ENCODE results near the gene CHST13. TPM values are rescaled to one million over a fixed set of nuclear protein-coding genes. Genes with fewer than 3 reads are reported as not detected.

CHST13 gene
- polyA plus RNA-seq, 1 donor = 3.5 TPM

DNA sequence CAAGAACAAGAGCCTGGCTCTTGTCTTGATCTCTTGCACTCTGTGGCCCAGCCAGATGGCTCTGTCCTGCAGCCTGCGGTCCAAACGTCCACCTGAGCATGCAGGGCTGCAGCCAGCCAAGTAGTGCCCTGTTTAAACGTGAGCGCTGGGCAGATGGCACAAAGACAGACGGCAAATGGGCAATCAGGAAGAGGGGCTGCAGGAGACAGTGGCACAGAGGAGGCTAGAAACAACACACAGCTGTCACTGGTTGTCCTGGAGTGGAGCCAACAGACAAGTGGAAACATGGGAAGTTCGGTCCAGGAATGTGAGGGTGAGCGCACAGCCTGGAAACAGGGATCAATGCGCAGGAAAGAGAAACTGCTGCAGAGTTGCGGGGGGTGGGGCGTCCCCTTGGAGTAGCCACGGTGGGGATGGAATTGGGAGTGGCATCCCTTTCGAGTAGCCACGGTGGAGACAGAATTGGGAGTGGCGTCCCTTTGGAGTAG is 37.6 kb upstream of the CHST13 start:
- DNase-seq = no peak

GRCh38 chr3:126487151-126487771 is 36.7 kb upstream of the CHST13 start:
- DNase-seq = no peak

GRCh38 chr3:126488185-126488584 is 35.8 kb upstream of the CHST13 start:
- DNase-seq = no peak

- DNase-seq = no peak
These were observed 34.9 kb upstream of the CHST13 start for GRCh38 chr3:126488886-126489569.

DNA sequence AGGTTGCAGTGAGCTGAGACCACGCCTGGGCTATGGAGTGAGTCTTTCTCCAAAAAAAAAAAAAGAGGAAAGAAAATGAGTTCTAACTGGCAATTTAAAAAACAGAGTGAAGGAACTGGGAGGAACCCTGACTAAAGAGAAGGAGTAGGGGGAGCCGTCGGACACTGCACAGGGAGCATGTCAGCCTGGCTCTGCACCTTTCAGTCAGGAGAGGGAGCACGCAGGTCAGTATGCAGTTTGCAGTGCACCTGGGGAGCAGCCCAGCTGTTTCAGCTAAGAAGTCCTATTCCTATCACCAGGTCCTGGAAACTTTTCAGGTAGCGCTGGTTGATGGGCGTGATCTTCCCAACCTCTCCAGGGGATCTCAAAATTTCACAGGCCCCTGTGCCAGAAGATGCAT is 33.3 kb upstream of the CHST13 start:
- no peak for DNase-seq

- DNase-seq = no peak
These were observed 32.5 kb upstream of the CHST13 start for GRCh38 chr3:126491221-126492013.

- no peak for DNase-seq
These were observed 30.9 kb upstream of the CHST13 start for GRCh38 chr3:126493051-126493450.

- no peak for DNase-seq
These were observed 30.2 kb upstream of the CHST13 start for GRCh38 chr3:126493739-126494138.

GRCh38 chr3:126494204-126494969 is 29.6 kb upstream of the CHST13 start:
- DNase-seq = no peak

DNA sequence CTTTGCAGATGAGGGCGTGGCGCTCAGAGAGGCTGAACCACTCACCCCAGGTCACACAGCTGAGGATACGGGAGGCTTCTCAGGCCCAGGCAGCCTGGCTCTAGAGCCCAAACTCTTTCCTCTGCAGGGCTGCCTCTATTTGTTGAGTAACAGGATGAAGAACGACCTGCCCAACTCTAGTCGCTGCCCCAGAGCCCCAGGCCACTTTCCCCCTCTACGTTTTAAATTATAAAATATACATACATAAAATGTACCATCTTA is 29.1 kb upstream of the CHST13 start:
- DNase-seq = no peak

- DNase-seq = no peak
These were observed 28.2 kb upstream of the CHST13 start for GRCh38 chr3:126495786-126496185.

DNA sequence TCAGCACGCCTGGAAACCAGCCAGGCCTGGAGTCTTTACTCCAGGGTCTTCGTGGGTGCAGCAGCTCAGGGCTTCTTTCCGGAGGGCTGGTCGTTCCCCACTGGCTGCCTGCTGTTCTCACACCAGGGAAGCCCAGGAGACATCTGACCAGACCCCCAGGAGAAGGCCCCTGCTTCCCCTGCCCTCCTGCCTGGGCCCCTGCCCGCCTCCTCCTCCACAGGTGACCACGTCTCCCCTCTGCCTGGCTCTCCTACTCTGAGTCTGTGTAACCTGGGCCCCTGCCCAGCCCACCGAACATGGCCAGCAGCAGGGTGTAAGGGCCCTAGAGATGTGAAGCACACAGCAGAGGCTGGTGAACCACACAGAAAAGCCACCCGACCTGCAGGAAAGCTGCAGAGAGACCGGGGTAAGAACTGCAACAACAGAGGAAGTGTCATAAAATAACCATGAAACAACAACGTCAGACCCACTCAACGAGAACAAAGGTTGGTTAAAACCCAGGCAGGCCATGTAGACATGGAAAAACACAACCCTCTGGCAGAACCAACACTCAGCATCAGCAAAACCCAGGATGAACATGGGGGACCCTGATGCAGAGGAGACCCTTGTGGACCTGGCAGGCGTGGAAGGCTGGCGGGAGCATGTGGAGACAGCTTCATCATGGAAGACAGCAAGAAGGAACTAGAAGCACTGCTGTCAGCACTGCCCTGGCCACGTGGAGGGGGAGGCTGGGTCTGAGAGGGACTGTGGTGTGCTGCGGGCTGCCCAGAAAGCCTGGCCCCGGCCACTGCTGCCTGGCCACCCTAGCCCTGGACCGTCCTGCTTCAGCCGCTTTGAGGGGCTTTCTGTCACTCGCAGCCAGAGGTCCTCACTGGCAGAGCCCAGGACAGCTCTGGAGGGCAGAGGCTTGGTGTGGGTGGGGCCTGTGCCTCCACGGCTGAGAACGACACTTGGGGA is 26.8 kb upstream of the CHST13 start:
- no peak for DNase-seq

- no peak for DNase-seq
These were observed 26.0 kb upstream of the CHST13 start for GRCh38 chr3:126497956-126498355.

DNA sequence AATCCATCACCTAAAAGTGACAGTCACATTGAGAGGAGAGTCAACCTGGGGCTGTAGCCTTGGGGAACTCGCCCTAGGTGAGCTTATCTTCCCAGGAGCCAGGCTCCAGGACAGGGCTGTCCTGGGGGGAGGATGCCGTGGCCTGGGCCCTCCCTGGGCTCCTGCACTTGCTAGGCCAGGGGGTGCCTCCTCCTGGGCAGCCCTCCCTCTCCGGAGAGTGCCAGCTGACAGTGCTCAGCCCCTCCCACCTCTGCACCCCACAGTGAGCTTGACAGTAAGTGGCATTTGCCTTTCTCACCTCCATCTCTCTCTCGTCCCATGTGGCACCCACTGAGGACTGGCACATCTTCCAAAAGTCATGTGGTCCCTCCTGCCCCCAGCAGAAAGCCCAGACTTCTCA is 25.5 kb upstream of the CHST13 start:
- DNase-seq = no peak

DNA sequence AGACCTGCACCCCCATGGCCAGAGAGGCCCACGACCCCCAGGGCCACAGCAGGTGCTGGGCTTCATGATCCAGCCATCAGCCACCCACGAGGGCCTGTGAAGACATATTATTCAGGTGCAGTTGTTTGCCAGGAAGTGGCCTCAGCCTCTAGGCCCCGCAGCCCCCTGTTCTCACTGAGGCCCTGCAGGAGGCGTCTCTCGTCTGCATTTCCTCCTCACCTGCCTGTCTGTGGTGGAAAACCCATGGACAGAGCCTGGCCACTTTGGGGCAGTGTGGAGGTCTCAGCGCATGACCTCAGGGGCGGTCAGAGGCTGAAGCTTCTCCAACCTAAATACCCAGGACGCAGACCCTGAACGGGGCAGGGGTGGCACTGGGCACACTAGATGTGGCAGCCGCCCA is 25.0 kb upstream of the CHST13 start:
- no peak for DNase-seq

DNA sequence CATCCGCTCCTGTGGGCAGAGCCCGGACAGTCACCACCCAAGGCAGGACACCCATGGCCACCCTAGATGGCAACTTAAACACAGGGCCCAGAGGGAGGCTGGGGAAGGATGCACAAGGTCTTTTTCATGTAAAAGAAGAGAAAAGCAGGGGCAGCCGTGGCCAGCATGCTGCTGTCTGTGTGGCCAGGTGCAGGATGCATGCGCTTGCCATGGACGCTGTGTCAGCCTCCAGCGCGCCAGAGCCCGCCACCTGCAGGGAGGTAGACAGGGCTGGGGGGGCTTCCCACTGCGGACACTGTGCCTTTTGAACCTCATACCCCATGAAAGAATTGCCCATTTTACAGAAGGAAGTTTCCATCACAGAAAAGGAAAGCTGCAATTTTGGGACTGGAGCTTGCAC is 24.6 kb upstream of the CHST13 start:
- DNase-seq = no peak

GRCh38 chr3:126500016-126500415 is 23.9 kb upstream of the CHST13 start:
- DNase-seq = no peak

DNA sequence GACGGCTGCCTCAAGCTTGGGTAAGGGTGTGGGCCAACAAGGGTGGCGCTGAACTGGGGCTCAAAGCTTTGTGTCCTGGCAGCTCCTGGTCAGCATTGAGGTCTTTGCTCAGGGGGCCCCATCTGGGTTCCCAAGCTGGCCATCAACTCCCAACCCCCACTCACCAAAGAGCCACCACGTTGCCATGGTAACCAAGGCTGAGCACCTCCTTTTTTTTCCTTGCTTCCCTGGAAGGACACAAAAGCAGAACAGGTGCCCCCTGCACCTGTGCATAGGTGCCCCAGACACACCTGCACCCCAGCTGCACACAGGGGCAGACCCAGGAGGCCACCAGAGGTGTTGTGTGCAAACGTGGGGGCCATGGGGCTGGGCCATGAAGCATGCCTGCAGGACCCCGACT is 22.9 kb upstream of the CHST13 start:
- DNase-seq = no peak

DNA sequence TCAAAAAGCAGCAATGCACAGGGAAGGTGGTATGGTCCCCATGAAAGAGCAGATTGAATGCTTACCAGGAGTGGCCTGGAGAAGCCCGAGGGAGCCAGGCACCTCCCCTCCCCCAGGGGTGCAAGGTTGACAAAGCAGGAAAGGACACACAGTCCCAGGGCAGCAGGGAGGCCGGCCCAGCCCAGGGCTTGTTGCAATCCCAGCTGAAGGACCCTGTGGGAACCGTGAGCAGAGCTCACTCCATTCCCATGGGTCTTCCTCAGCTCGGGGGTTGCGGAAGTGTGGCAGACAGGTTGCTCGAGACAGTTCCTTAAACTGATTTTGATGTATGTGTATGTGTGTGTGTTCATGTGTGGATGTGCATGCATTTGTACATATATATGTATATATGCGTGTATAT is 22.2 kb upstream of the CHST13 start:
- DNase-seq = no peak

DNA sequence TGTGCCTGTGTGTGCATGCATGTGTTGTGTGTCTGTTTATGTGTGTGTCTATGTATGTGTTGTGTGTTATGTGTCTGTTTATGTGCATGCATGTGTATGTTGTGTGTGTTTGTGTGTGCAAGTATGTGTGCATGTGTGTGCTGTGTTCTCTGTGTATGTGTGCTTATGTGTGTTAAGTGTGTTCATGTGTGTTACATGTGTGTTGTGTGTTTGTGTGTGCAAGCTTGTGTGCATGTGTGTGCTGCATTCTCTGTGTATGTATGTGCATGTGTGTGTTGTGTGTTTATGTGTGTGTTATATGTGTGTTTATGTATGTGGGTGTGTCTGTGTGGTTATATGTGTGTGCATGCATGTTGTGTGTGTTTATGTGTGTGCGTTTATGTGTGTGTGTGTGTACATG is 21.3 kb upstream of the CHST13 start:
- no peak for DNase-seq

GRCh38 chr3:126503701-126504100 is 20.3 kb upstream of the CHST13 start:
- no peak for DNase-seq

- DNase-seq = no peak
These were observed 16.1 kb upstream of the CHST13 start for GRCh38 chr3:126507886-126508285.

Data from left kidney (tissue), 2 donors.